HEK293 (cell line): ENCODE results near the gene DAPK2.

ENCODE experiments used
- CTCF ChIA-PET: fragments of 350-600 bp; formaldehyde crosslinking; extraction: SDS; loops from one replicate; lab custom pipeline; 2021; ENCODE audit warnings: antibody characterized with exemption; lab: Yijun Ruan, JAX
- POLR2A ChIA-PET: fragments of 300-600 bp; formaldehyde crosslinking; extraction: SDS; loops from one replicate; lab custom pipeline; 2020; ENCODE audit warnings: antibody characterized with exemption, inconsistent platforms; lab: Yijun Ruan, JAX
- H3K27ac ChIP-seq: fragments of 200-500 bp; sonication (Bioruptor generic); 2 replicates; pipeline ENCODE4 v1.5.1; 2014; ENCODE audit warnings: low read depth, low read length, control low read depth, inconsistent platforms; ENCODE audit errors: extremely low read depth
- H3K36me3 ChIP-seq, 2 experiments: fragments of 200-500 bp in 1 of 2; sonication (Bioruptor generic) in 1 of 2; 1 replicate in 1 of 2; 2 replicates in 1 of 2; pipeline ENCODE4 v1.5.1; 2014 to 2017; ENCODE audit warnings: inconsistent platforms in 2 of 2, low read length in 2 of 2; ENCODE audit not compliant: control insufficient read depth in 2 of 2, insufficient read depth in 1 of 2
- H3K4me1 ChIP-seq: fragments of 200-500 bp; sonication (Bioruptor generic); 2 replicates; pipeline ENCODE4 v1.5.1; 2014; ENCODE audit warnings: mild to moderate bottlenecking, low read length, inconsistent platforms; ENCODE audit not compliant: control insufficient read depth, insufficient read depth
- H3K4me3 ChIP-seq: 2 replicates; pipeline ENCODE4 v1.5.1; 2011; ENCODE audit warnings: low read depth, mild to moderate bottlenecking, control low read depth, low read length, moderate library complexity
- H3K9me3 ChIP-seq: fragments of 200-500 bp; sonication (Bioruptor generic); 2 replicates; pipeline ENCODE4 v1.5.1; 2014; ENCODE audit warnings: low read depth, low read length, inconsistent platforms; ENCODE audit not compliant: control insufficient read depth, insufficient read depth
- KLF17 ChIP-seq: fragments of 450-650 bp; formaldehyde crosslinking; IDR thresholded peaks from 2 replicates; pipeline ENCODE4 v1.5.1; 2016; ENCODE audit warnings: missing biosample characterization, missing genetic modification characterization
- SCRT2 ChIP-seq: fragments of 450-650 bp; formaldehyde crosslinking; IDR thresholded peaks from 2 replicates; pipeline ENCODE4 v1.5.1; 2016; ENCODE audit warnings: missing biosample characterization, missing genetic modification characterization
- SP3 ChIP-seq: fragments of 450-650 bp; formaldehyde crosslinking; IDR thresholded peaks from 2 replicates; pipeline ENCODE4 v1.5.1; 2016; ENCODE audit warnings: missing biosample characterization, missing genetic modification characterization
- ZBTB21 ChIP-seq: fragments of 450-650 bp; formaldehyde crosslinking; IDR thresholded peaks from 2 replicates; pipeline ENCODE4 v1.5.1; 2017; ENCODE audit warnings: missing biosample characterization, missing genetic modification characterization
- ZEB2 ChIP-seq: fragments of 450-650 bp; formaldehyde crosslinking; IDR thresholded peaks from 2 replicates; pipeline ENCODE4 v1.5.1; 2016; ENCODE audit warnings: missing biosample characterization, missing genetic modification characterization
- ZFHX2 ChIP-seq: fragments of 450-650 bp; formaldehyde crosslinking; conservative IDR thresholded peaks from 2 replicates; pipeline ENCODE4 v1.5.1; 2016; ENCODE audit warnings: missing biosample characterization, missing genetic modification characterization
- ZFP37 ChIP-seq: fragments of 450-650 bp; formaldehyde crosslinking; IDR thresholded peaks from 2 replicates; pipeline ENCODE4 v1.5.1; 2016; ENCODE audit warnings: missing biosample characterization, missing genetic modification characterization
- ZIC2 ChIP-seq: fragments of 450-650 bp; formaldehyde crosslinking; IDR thresholded peaks from 2 replicates; pipeline ENCODE4 v1.5.1; 2016; ENCODE audit warnings: missing biosample characterization, missing genetic modification characterization
- ZNF133 ChIP-seq: fragments of 450-650 bp; formaldehyde crosslinking; IDR thresholded peaks from 2 replicates; pipeline ENCODE4 v1.5.1; 2016; ENCODE audit warnings: missing biosample characterization, missing genetic modification characterization
- ZNF169 ChIP-seq: fragments of 450-650 bp; formaldehyde crosslinking; IDR thresholded peaks from 2 replicates; pipeline ENCODE4 v1.5.1; 2016; ENCODE audit warnings: missing biosample characterization, missing genetic modification characterization
- ZNF18 ChIP-seq: fragments of 450-650 bp; formaldehyde crosslinking; IDR thresholded peaks from 2 replicates; pipeline ENCODE4 v1.5.1; 2016; ENCODE audit warnings: missing biosample characterization, missing genetic modification characterization
- ZNF239 ChIP-seq: fragments of 450-650 bp; formaldehyde crosslinking; IDR thresholded peaks from 2 replicates; pipeline ENCODE4 v1.5.1; 2016; ENCODE audit warnings: missing biosample characterization, missing genetic modification characterization
- ZNF37A ChIP-seq: fragments of 450-650 bp; IDR thresholded peaks from 2 replicates; pipeline ENCODE4 v1.5.1; 2018; ENCODE audit warnings: missing biosample characterization, missing genetic modification characterization
- ZNF394 ChIP-seq: fragments of 450-650 bp; formaldehyde crosslinking; IDR thresholded peaks from 2 replicates; pipeline ENCODE4 v1.5.1; 2016; ENCODE audit warnings: missing biosample characterization, missing genetic modification characterization, mild to moderate bottlenecking, moderate library complexity, borderline replicate concordance
- ZNF404 ChIP-seq: fragments of 450-650 bp; formaldehyde crosslinking; IDR thresholded peaks from 2 replicates; pipeline ENCODE4 v1.5.1; 2017; ENCODE audit warnings: missing biosample characterization, missing genetic modification characterization
- ZNF433 ChIP-seq: fragments of 450-650 bp; formaldehyde crosslinking; IDR thresholded peaks from 2 replicates; pipeline ENCODE4 v1.5.1; 2016; ENCODE audit warnings: missing biosample characterization, missing genetic modification characterization, low read depth
- ZNF529 ChIP-seq: fragments of 450-650 bp; formaldehyde crosslinking; IDR thresholded peaks from 2 replicates; pipeline ENCODE4 v1.5.1; 2017; ENCODE audit warnings: missing genetic modification characterization, missing biosample characterization; ENCODE audit not compliant: insufficient replicate concordance
- ZNF530 ChIP-seq: fragments of 450-650 bp; formaldehyde crosslinking; IDR thresholded peaks from 2 replicates; pipeline ENCODE4 v1.5.1; 2016; ENCODE audit warnings: low read depth, missing biosample characterization, missing genetic modification characterization
- ZNF548 ChIP-seq: fragments of 450-650 bp; formaldehyde crosslinking; IDR thresholded peaks from 2 replicates; pipeline ENCODE4 v1.5.1; 2016; ENCODE audit warnings: missing biosample characterization, missing genetic modification characterization
- ZNF549 ChIP-seq: fragments of 450-650 bp; IDR thresholded peaks from 2 replicates; pipeline ENCODE4 v1.5.1; 2018; ENCODE audit warnings: missing biosample characterization, missing genetic modification characterization, mild to moderate bottlenecking, inconsistent platforms, moderate library complexity
- ZNF621 ChIP-seq: fragments of 450-650 bp; formaldehyde crosslinking; IDR thresholded peaks from 2 replicates; pipeline ENCODE4 v1.5.1; 2017; ENCODE audit warnings: missing biosample characterization, missing genetic modification characterization
- ZNF623 ChIP-seq: fragments of 450-650 bp; formaldehyde crosslinking; IDR thresholded peaks from 2 replicates; pipeline ENCODE4 v1.5.1; 2016; ENCODE audit warnings: missing biosample characterization, missing genetic modification characterization
- ZNF677 ChIP-seq: fragments of 450-650 bp; IDR thresholded peaks from 2 replicates; pipeline ENCODE4 v1.5.0; 2018; ENCODE audit warnings: missing biosample characterization, mild to moderate bottlenecking, missing genetic modification characterization, moderate library complexity
- ZNF747 ChIP-seq: fragments of 450-650 bp; formaldehyde crosslinking; IDR thresholded peaks from 2 replicates; pipeline ENCODE4 v1.5.1; 2016; ENCODE audit warnings: missing biosample characterization, missing genetic modification characterization
- ZNF792 ChIP-seq: fragments of 450-650 bp; formaldehyde crosslinking; IDR thresholded peaks from 2 replicates; pipeline ENCODE4 v1.5.1; 2016; ENCODE audit warnings: missing biosample characterization, missing genetic modification characterization
- ZNF843 ChIP-seq: fragments of 450-650 bp; formaldehyde crosslinking; IDR thresholded peaks from 2 replicates; pipeline ENCODE4 v1.5.1; 2016; ENCODE audit warnings: missing biosample characterization, missing genetic modification characterization
- ZSCAN16 ChIP-seq: fragments of 450-650 bp; formaldehyde crosslinking; IDR thresholded peaks from 2 replicates; pipeline ENCODE4 v1.5.1; 2016; ENCODE audit warnings: missing biosample characterization, missing genetic modification characterization
- ZSCAN23 ChIP-seq: fragments of 450-650 bp; formaldehyde crosslinking; IDR thresholded peaks from 2 replicates; pipeline ENCODE4 v1.5.1; 2016; ENCODE audit warnings: missing biosample characterization, missing genetic modification characterization
- TF ChIP-seq, protein P1 (sequence below): fragments of 450-650 bp; formaldehyde crosslinking; IDR thresholded peaks from 2 replicates; pipeline ENCODE4 v1.5.1; 2017; ENCODE audit warnings: missing biosample characterization, missing genetic modification characterization
- TF ChIP-seq, protein P2 (sequence below): fragments of 450-650 bp; IDR thresholded peaks from 2 replicates; pipeline ENCODE4 v1.5.1; 2018; ENCODE audit warnings: missing biosample characterization, mild to moderate bottlenecking, missing genetic modification characterization

Gene DAPK2

DNA sequence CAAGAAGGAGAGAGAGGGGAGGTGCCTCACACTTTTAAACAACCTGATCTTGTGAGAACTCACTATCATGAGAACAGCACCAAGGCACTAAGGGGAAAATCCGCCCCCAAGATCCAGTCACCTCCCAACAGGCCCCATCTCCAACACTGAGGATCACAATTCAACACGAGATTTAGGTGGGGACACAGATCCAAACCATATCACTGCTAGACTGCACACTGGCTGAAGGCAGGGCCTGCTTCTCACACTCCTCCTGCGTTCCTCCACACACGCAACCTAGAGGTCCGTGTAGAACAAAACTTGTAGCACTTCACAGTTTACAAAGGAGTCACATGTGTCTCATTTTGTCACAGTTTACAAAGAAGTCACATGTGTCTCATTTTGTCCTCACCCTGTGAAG is 97.8 kb downstream of the DAPK2 start:
- no peak overlapping the region for H3K4me3 ChIP-seq
- no peaks in the 10 kb centered on the region for H3K9me3 ChIP-seq
- no peak overlapping the region for H3K27ac ChIP-seq
- H3K36me3 ChIP-seq: no peaks in the 10 kb centered on the region
- POLR2A ChIA-PET: no interaction called here
- CTCF ChIA-PET: interaction anchor here (1.1 kb wide), 1 partner anchor 53 kb away, joined by 3 read pairs; no protein-coding TSS in a partner anchor
- TF ChIP-seq ZBTB21 (tag by site-specific recombination) (no peak), ZNF623 (tag by site-specific recombination) (no peak), ZNF792 (tag by site-specific recombination) (no peak), ZFHX2 (no peak), ZNF747 (tag by site-specific recombination) (no peak), ZNF529 (tag by site-specific recombination) (no peak), ZNF843 (no peak), ZNF133 (tag by site-specific recombination) (no peak), ZNF404 (no peak), ZNF549 (no peak), ZNF169 (tag by site-specific recombination) (no peak), ZEB2 (tag by site-specific recombination) (no peak), ZNF37A (tag by site-specific recombination) (no peak), SP3 (tag by site-specific recombination) (no peak), ZFP37 (tag by site-specific recombination) (no peak)
- TF ChIP-seq, protein P1, sequence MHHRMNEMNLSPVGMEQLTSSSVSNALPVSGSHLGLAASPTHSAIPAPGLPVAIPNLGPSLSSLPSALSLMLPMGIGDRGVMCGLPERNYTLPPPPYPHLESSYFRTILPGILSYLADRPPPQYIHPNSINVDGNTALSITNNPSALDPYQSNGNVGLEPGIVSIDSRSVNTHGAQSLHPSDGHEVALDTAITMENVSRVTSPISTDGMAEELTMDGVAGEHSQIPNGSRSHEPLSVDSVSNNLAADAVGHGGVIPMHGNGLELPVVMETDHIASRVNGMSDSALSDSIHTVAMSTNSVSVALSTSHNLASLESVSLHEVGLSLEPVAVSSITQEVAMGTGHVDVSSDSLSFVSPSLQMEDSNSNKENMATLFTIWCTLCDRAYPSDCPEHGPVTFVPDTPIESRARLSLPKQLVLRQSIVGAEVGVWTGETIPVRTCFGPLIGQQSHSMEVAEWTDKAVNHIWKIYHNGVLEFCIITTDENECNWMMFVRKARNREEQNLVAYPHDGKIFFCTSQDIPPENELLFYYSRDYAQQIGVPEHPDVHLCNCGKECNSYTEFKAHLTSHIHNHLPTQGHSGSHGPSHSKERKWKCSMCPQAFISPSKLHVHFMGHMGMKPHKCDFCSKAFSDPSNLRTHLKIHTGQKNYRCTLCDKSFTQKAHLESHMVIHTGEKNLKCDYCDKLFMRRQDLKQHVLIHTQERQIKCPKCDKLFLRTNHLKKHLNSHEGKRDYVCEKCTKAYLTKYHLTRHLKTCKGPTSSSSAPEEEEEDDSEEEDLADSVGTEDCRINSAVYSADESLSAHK (tag by site-specific recombination): no peak
- TF ChIP-seq, protein P2, sequence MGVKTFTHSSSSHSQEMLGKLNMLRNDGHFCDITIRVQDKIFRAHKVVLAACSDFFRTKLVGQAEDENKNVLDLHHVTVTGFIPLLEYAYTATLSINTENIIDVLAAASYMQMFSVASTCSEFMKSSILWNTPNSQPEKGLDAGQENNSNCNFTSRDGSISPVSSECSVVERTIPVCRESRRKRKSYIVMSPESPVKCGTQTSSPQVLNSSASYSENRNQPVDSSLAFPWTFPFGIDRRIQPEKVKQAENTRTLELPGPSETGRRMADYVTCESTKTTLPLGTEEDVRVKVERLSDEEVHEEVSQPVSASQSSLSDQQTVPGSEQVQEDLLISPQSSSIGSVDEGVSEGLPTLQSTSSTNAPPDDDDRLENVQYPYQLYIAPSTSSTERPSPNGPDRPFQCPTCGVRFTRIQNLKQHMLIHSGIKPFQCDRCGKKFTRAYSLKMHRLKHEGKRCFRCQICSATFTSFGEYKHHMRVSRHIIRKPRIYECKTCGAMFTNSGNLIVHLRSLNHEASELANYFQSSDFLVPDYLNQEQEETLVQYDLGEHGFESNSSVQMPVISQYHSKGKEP: no peak
- no peaks in the 10 kb centered on the region for H3K4me1 ChIP-seq

- H3K27ac ChIP-seq: no peak overlapping the region
- H3K4me3 ChIP-seq: no peak overlapping the region
- no peaks in the 10 kb centered on the region for H3K9me3 ChIP-seq
- no peaks in the 10 kb centered on the region for H3K36me3 ChIP-seq
- POLR2A ChIA-PET: no interaction called here
- H3K4me1 ChIP-seq: no peaks in the 10 kb centered on the region
- CTCF ChIA-PET: interaction anchor here (3.3 kb wide), 1 partner anchor 12 kb away, joined by 14 read pairs; no protein-coding TSS in a partner anchor
- TF ChIP-seq ZNF677: no peak
- TF ChIP-seq ZNF239: no peak
- no peak for TF ChIP-seq ZSCAN16
- TF ChIP-seq ZNF18 (tag by site-specific recombination): no peak
- no peak for TF ChIP-seq ZIC2 (tag by site-specific recombination)
- TF ChIP-seq ZNF530: no peak
- TF ChIP-seq KLF17: no peak
- TF ChIP-seq ZNF394: no peak
- TF ChIP-seq SCRT2 (tag by site-specific recombination): no peak
- TF ChIP-seq ZNF548 (tag by site-specific recombination): no peak
- TF ChIP-seq ZNF621 (tag by site-specific recombination): no peak
- no peak for TF ChIP-seq ZNF433 (tag by site-specific recombination)
- no peak for TF ChIP-seq ZSCAN23 (tag by site-specific recombination)
Observed at GRCh38 chr15:63947228-63947627, 99.1 kb downstream of the DAPK2 start.
